ENCODE data around the gene OR5B21.

The OR5B21 gene

DNA sequence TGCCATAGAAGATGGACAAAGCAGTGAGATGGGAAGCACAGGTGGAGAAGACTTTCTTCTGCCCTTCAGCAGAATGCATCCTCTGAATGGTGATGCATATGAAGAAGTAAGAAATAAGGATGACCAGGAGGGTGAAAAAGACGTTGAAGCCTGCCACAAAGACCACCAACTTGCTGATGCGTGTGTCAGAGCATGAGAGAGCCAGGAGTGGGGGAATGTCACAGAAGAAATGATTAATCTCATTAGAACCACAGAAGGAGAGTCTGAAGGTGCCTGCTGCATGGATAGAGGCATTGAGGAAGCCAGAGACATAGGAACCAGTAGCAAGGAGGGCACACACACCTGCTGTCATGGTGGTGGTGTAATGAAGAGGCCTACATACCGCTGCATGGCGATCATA, 550 bp downstream of the OR5B21 start:
- DNase-seq (ENCODE audit: low read depth) = no peak
- TF ChIP-seq, protein P1, sequence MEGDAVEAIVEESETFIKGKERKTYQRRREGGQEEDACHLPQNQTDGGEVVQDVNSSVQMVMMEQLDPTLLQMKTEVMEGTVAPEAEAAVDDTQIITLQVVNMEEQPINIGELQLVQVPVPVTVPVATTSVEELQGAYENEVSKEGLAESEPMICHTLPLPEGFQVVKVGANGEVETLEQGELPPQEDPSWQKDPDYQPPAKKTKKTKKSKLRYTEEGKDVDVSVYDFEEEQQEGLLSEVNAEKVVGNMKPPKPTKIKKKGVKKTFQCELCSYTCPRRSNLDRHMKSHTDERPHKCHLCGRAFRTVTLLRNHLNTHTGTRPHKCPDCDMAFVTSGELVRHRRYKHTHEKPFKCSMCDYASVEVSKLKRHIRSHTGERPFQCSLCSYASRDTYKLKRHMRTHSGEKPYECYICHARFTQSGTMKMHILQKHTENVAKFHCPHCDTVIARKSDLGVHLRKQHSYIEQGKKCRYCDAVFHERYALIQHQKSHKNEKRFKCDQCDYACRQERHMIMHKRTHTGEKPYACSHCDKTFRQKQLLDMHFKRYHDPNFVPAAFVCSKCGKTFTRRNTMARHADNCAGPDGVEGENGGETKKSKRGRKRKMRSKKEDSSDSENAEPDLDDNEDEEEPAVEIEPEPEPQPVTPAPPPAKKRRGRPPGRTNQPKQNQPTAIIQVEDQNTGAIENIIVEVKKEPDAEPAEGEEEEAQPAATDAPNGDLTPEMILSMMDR (IDR thresholded peaks at IDR 0.05; ENCODE audit: low read length, missing control alignments) = no peak
- no peak overlapping the region for H3K4me3 ChIP-seq (replicated peaks; ENCODE audit: low read depth, low read length)

DNA sequence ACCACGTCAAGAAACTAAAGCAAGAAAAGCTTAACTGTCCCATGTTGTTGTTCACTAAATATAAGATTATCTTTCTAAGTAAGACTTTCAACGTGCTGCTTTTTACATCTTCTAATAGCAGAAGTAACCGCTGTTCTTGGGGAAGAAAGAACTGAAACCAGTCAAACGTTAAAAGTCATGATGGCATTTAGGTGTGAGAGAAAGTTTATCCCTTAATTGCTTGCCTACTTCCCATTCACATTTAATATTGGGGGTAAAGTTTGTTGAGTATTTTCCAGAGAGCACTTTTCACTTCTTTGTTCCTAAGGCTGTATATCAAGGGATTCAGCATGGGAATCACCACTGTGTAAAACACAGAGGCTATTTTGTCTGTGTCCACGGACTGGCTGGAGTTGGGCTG, 970 bp downstream of the OR5B21 start:
- no peak for DNase-seq (ENCODE audit: low read depth)
- H3K4me3 ChIP-seq (replicated peaks; ENCODE audit: low read depth, low read length) = no peak overlapping the region
- TF ChIP-seq, protein P1 (IDR thresholded peaks at IDR 0.05; ENCODE audit: low read length, missing control alignments) = no peak

DNA sequence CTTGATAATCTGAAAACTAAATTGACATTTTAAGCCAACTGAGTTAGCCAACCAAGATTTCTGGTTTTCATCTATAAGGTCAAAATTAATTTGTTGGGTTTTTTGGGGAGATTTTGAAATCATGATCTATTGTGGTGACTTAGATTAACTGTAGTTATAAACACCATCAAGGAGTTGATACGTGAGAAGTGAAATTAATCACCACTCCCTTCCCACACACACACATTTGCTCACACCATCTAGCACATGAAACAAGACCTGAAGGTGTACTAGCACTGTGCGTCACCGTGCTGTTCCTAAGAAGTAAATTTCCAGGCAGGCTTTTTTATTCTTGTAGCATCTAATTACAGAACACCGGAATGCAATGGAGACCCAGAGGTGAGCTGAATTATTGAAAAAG, 2.1 kb downstream of the OR5B21 start:
- TF ChIP-seq, protein P1 (IDR thresholded peaks at IDR 0.05; ENCODE audit: low read length, missing control alignments) = no peak
- DNase-seq (ENCODE audit: low read depth) = no peak
- no peak overlapping the region for H3K4me3 ChIP-seq (replicated peaks; ENCODE audit: low read depth, low read length)

DNA sequence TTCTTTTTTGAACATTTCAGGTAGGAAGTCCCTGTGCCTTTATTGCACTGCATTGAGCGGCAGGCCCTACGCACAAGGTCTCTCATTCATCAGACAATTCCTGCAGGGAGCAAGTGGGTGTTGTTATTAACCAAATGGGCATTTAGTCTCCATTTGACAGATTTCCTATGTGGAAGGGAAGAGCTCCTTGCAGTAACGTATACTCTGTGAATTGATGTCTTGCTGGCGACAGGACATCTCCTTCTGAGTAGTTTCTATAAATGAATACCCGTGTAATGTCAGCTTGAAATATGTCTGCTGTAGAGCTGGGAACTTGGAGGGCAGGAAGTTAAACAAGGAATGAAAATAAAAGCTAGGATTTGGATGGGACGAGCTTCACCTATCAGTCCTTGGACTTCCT, 3.7 kb downstream of the OR5B21 start:
- H3K4me3 ChIP-seq (replicated peaks; ENCODE audit: low read depth, low read length) = no peak overlapping the region
- no peak for DNase-seq (ENCODE audit: low read depth)
- TF ChIP-seq, protein P1 (IDR thresholded peaks at IDR 0.05; ENCODE audit: low read length, missing control alignments) = no peak

DNA sequence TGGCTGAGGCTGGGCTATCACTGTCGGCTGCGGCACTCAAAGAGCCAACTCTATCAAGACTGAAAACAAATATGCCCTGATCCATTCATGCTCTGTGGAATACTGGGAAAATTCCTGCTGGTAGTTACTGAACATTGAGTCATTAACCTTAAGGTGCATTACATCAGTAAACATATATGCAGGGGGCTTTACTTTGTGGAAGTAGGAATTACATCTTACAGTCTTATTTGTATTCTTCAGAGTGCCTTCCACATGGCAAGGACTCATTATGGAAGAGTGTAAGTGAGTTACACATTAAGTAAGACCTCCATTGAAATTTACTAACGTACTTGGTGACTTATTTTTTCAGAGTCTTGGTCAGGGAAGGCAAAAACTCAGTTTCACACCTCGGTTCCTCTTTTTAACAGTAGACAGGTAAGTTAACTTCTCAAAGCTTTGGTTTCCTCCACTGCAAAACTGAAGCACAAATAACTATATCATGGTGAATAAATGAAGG, 4.5 kb downstream of the OR5B21 start:
- TF ChIP-seq, protein P1 (IDR thresholded peaks at IDR 0.05; ENCODE audit: low read length, missing control alignments) = no peak
- no peak for DNase-seq (ENCODE audit: low read depth)
- no peak overlapping the region for H3K4me3 ChIP-seq (replicated peaks; ENCODE audit: low read depth, low read length)

DNA sequence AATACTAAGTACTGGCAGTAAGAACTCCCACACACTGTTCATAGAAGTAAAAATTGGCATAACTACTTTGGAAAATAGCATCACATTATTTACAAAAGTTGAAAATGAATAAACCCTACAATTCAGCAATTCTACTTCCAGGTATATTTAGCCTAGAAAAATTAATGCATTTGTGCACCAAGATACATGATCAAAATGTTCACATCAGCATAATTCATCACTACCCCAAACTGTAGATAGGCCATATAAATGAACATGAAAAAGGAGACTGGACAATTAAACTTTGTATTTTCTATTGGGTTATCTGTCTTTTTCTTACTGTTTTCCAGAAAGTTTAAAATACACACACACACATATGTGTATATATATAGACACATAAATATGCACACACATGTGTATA, 5.9 kb downstream of the OR5B21 start:
- DNase-seq (ENCODE audit: low read depth) = no peak
- no peak overlapping the region for H3K4me3 ChIP-seq (replicated peaks; ENCODE audit: low read depth, low read length)
- TF ChIP-seq, protein P1 (IDR thresholded peaks at IDR 0.05; ENCODE audit: low read length, missing control alignments) = no peak

DNA sequence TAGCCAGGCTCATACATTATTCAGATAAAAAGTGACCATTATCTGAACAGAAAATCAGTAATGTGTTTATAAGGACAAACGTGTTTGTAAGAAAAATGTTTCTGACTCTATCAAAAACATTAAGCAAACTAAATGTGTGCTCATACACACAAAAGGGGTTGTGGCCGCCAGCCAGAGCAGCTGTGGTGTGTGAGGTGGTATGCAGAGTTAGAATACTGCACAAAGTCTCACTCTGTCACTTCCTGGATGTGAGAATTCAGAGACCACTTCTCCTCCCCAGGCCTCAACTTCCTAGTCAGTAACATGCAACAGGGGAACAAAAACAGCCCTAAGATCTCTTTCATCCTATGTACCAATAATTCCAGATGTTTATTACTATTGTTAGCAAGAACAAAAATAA, 9.4 kb downstream of the OR5B21 start:
- TF ChIP-seq, protein P1 (IDR thresholded peaks at IDR 0.05; ENCODE audit: low read length, missing control alignments) = no peak
- no peak overlapping the region for H3K4me3 ChIP-seq (replicated peaks; ENCODE audit: low read depth, low read length)
- DNase-seq (ENCODE audit: low read depth) = peak; percentile 6

Measured in fibroblast of pulmonary artery (primary cell).